Keratinocyte (primary cell): ENCODE measurements around the gene ZNF302.

ENCODE experiments used
- EZH2 ChIP-seq: IDR thresholded peaks from one replicate; pipeline ENCODE4 v1.6.1; 2012; ENCODE audit warnings: inconsistent platforms, mild to moderate bottlenecking, low read length, moderate library complexity
- TF ChIP-seq, protein P1 (sequence below), 3 experiments: IDR thresholded peaks in 1 of 3; conservative IDR thresholded peaks in 1 of 3; optimal IDR thresholded peaks in 1 of 3; 2 replicates in 2 of 3; 3 replicates in 1 of 3; pipeline versions ENCODE3 to v1.5.1; 2011; ENCODE audit warnings: low read length in 3 of 3, mild to moderate bottlenecking in 3 of 3, moderate library complexity in 2 of 3, control low read depth in 1 of 3, inconsistent platforms in 1 of 3; ENCODE audit not compliant: insufficient read depth in 2 of 3; ENCODE audit errors: extremely low read depth in 1 of 3

- TF ChIP-seq EZH2, result no peak
- TF ChIP-seq, protein P1, sequence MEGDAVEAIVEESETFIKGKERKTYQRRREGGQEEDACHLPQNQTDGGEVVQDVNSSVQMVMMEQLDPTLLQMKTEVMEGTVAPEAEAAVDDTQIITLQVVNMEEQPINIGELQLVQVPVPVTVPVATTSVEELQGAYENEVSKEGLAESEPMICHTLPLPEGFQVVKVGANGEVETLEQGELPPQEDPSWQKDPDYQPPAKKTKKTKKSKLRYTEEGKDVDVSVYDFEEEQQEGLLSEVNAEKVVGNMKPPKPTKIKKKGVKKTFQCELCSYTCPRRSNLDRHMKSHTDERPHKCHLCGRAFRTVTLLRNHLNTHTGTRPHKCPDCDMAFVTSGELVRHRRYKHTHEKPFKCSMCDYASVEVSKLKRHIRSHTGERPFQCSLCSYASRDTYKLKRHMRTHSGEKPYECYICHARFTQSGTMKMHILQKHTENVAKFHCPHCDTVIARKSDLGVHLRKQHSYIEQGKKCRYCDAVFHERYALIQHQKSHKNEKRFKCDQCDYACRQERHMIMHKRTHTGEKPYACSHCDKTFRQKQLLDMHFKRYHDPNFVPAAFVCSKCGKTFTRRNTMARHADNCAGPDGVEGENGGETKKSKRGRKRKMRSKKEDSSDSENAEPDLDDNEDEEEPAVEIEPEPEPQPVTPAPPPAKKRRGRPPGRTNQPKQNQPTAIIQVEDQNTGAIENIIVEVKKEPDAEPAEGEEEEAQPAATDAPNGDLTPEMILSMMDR (optimal IDR thresholded peaks at IDR 0.05 in 1 of 3, IDR thresholded peaks at IDR 0.05 in 1 of 3, conservative IDR thresholded peaks at IDR 0.05 in 1 of 3; ENCODE audit: extremely low read depth in 1 of 3, insufficient read depth in 2 of 3, low read length in 3 of 3), result no peak
These were observed 55.2 kb downstream of the ZNF302 start for GRCh38 chr19:34732612-34733211.
